Thymus (tissue), 11 donors: Measurements from ENCODE around the gene PRR9. TPM values are rescaled to one million over a fixed set of nuclear protein-coding genes. Genes with fewer than 3 reads are reported as not detected.

Experiments
- DNase-seq, 9 donors: peaks; one replicate each; pipeline ENCODE4 v3.0.0-alpha.2; 2013; ENCODE audit warnings: low spot score in 9 of 9, low read depth in 6 of 9, missing footprints in 1 of 9
- H3K27ac ChIP-seq, 2 donors: one replicate each; pipeline ENCODE4 v1.5.1; 2013; ENCODE audit warnings: control low read depth in 1 of 2, low read depth in 1 of 2, low read length in 1 of 2, mild to moderate bottlenecking in 1 of 2, moderate library complexity in 1 of 2
- H3K27me3 ChIP-seq, 2 donors: one replicate each; pipeline ENCODE4 v1.5.1; 2013; ENCODE audit warnings: low read length in 1 of 2; ENCODE audit not compliant: control insufficient read depth in 2 of 2, insufficient read depth in 1 of 2
- H3K36me3 ChIP-seq, 2 donors: one replicate each; pipeline ENCODE4 v1.5.1; 2013; ENCODE audit warnings: low read length in 1 of 2, mild to moderate bottlenecking in 1 of 2, moderate library complexity in 1 of 2; ENCODE audit not compliant: control insufficient read depth in 2 of 2, insufficient read depth in 2 of 2
- H3K4me1 ChIP-seq, 2 donors: one replicate each; pipeline ENCODE4 v1.5.1; 2013; ENCODE audit warnings: low read length in 2 of 2; ENCODE audit not compliant: control insufficient read depth in 2 of 2, insufficient read depth in 2 of 2
- H3K4me3 ChIP-seq, 2 donors: one replicate each; pipeline ENCODE4 v1.5.1; 2013; ENCODE audit warnings: low read length in 2 of 2, control low read depth in 1 of 2, mild to moderate bottlenecking in 1 of 2
- H3K9me3 ChIP-seq, 2 donors: one replicate each; pipeline ENCODE4 v1.5.1; 2013; ENCODE audit warnings: low read length in 1 of 2, mild to moderate bottlenecking in 1 of 2; ENCODE audit not compliant: control insufficient read depth in 2 of 2, insufficient read depth in 1 of 2
- WGBS: extraction: QIAGEN DNeasy Blood & Tissue Kit; methylation state at CpG from one replicate; pipeline ENCODE4 v1.1.7; 2013; 5-methylcytosine and 5-hydroxymethylcytosine counted together
- polyA plus RNA-seq: library from polyadenylated mRNA; stranded (reverse); fragments of 200-250 nt; gene quantifications from one replicate; pipeline ENCODE4 v1.2.3, GENCODE V29; 2013
- total RNA-seq: library from RNA; stranded (reverse); fragments of 120-200 nt; gene quantifications from one replicate; pipeline ENCODE4 v1.2.4, GENCODE V29; 2013
- donor health status: healthy.

Gene PRR9
- total and polyA plus RNA-seq, 2 donors = 0.33 to 3.1 TPM

GRCh38 chr1:153242160-153242559 lies 24.8 kb downstream of the PRR9 start:
- 89% methylated on average over 1 of the region's 1 CpG for WGBS
- Histone ChIP-seq H3K27ac (no peak overlapping the region), H3K9me3 (peaks cover 0 to 2% of the 10 kb centered on the region in 2 donors), H3K4me1 (no peaks in the 10 kb centered on the region), H3K36me3 (no peaks in the 10 kb centered on the region), H3K4me3 (no peak overlapping the region), H3K27me3 (no peaks in the 10 kb centered on the region)
- no peak for DNase-seq

- Histone ChIP-seq H3K4me3 (no peak overlapping the region), H3K9me3 (peaks cover 0 to 2% of the 10 kb centered on the region in 2 donors), H3K27ac (no peak overlapping the region), H3K4me1 (no peaks in the 10 kb centered on the region), H3K27me3 (peaks cover 0 to 3% of the 10 kb centered on the region in 2 donors), H3K36me3 (no peaks in the 10 kb centered on the region)
- 94% methylated on average over 4 of the region's 4 CpGs for WGBS
- DNase-seq = no peak
Measured at GRCh38 chr1:153245466-153245865, 28.1 kb downstream of the PRR9 start.

- H3K36me3 ChIP-seq = no peaks in the 10 kb centered on the region
- no peak for DNase-seq
- no peaks in the 10 kb centered on the region for H3K4me1 ChIP-seq
- WGBS = 90% methylated on average over 1 of the region's 1 CpG
- no peak overlapping the region for H3K4me3 ChIP-seq
- H3K27ac ChIP-seq = no peak overlapping the region
- H3K27me3 ChIP-seq = peaks cover 0 to 3% of the 10 kb centered on the region in 2 donors
- peaks cover 0 to 2% of the 10 kb centered on the region in 2 donors for H3K9me3 ChIP-seq
Measured at GRCh38 chr1:153246018-153246417, 28.6 kb downstream of the PRR9 start.

- H3K9me3 ChIP-seq = peaks cover 0 to 2% of the 10 kb centered on the region in 2 donors
- H3K27ac ChIP-seq = no peak overlapping the region
- H3K27me3 ChIP-seq = peaks cover 0 to 3% of the 10 kb centered on the region in 2 donors
- no peaks in the 10 kb centered on the region for H3K4me1 ChIP-seq
- WGBS = 95% methylated on average over 2 of the region's 2 CpGs
- no peaks in the 10 kb centered on the region for H3K36me3 ChIP-seq
- no peak for DNase-seq
- H3K4me3 ChIP-seq = no peak overlapping the region
Measured at GRCh38 chr1:153246825-153247224, 29.4 kb downstream of the PRR9 start.

- WGBS = 85% methylated on average over 5 of the region's 5 CpGs
- Histone ChIP-seq H3K27ac (no peak overlapping the region), H3K9me3 (peaks cover 0 to 2% of the 10 kb centered on the region in 2 donors), H3K4me3 (no peak overlapping the region), H3K36me3 (no peaks in the 10 kb centered on the region), H3K4me1 (no peaks in the 10 kb centered on the region), H3K27me3 (peaks cover 0 to 3% of the 10 kb centered on the region in 2 donors)
- no peak for DNase-seq
Measured at GRCh38 chr1:153248176-153248879, 30.9 kb downstream of the PRR9 start.

GRCh38 chr1:153250166-153250565 lies 32.8 kb downstream of the PRR9 start:
- no peak overlapping the region for H3K4me3 ChIP-seq
- H3K4me1 ChIP-seq = no peaks in the 10 kb centered on the region
- H3K27me3 ChIP-seq = peaks cover 0 to 3% of the 10 kb centered on the region in 2 donors
- no peak for DNase-seq
- H3K9me3 ChIP-seq = no peaks in the 10 kb centered on the region
- WGBS = 93% methylated on average over 1 of the region's 1 CpG
- no peak overlapping the region for H3K27ac ChIP-seq
- no peaks in the 10 kb centered on the region for H3K36me3 ChIP-seq

- no peaks in the 10 kb centered on the region for H3K4me1 ChIP-seq
- 68% methylated on average over 2 of the region's 2 CpGs for WGBS
- H3K36me3 ChIP-seq = no peaks in the 10 kb centered on the region
- DNase-seq = no peak
- H3K9me3 ChIP-seq = no peaks in the 10 kb centered on the region
- peaks cover 0 to 3% of the 10 kb centered on the region in 2 donors for H3K27me3 ChIP-seq
- no peak overlapping the region for H3K4me3 ChIP-seq
- H3K27ac ChIP-seq = no peak overlapping the region
Measured at GRCh38 chr1:153251087-153251486, 33.7 kb downstream of the PRR9 start.

- Histone ChIP-seq H3K4me3 (no peak overlapping the region), H3K27ac (no peak overlapping the region), H3K36me3 (no peaks in the 10 kb centered on the region), H3K27me3 (peaks cover 0 to 3% of the 10 kb centered on the region in 2 donors), H3K9me3 (no peaks in the 10 kb centered on the region), H3K4me1 (no peaks in the 10 kb centered on the region)
- no peak for DNase-seq
- WGBS = 96% methylated on average over 3 of the region's 3 CpGs
Measured at GRCh38 chr1:153251562-153251961, 34.2 kb downstream of the PRR9 start.

- Histone ChIP-seq H3K27me3 (peaks cover 0 to 3% of the 10 kb centered on the region in 2 donors), H3K4me1 (no peaks in the 10 kb centered on the region), H3K4me3 (no peak overlapping the region), H3K9me3 (no peaks in the 10 kb centered on the region), H3K27ac (no peak overlapping the region), H3K36me3 (no peaks in the 10 kb centered on the region)
- DNase-seq = no peak
- 95% methylated on average over 4 of the region's 4 CpGs for WGBS
Measured at GRCh38 chr1:153251988-153252387, 34.6 kb downstream of the PRR9 start.
